Activated T-cell treated with anti-CD3 and anti-CD28 coated beads, Interleukin-2, amount 50 U/mL, for 4 hours (primary cell): ENCODE data around the gene ZBTB39. TPM values are rescaled to one million over a fixed set of nuclear protein-coding genes. Genes with fewer than 3 reads are reported as not detected.
"Not testable (repeated sequence)": the region's sequence is repeated elsewhere in the genome, so short reads cannot be mapped to it uniquely, and the experiment has no call there.

Source experiments
- ATAC-seq, 2 donors: fragments of 200-7000 bp; cut with Tn5 transposase; one replicate each; pipeline ENCODE4 v1.10.0; 2021
- DNase-seq: peaks from one replicate; pipeline ENCODE4 v3.0.0-alpha.2; 2020
- H3K27me3 Mint-ChIP-seq: one replicate; pipeline ENCODE4 v1.8.0; 2021; ENCODE audit warnings: low read depth, mixed read lengths
- H3K36me3 Mint-ChIP-seq: one replicate; pipeline ENCODE4 v1.8.0; 2022; ENCODE audit warnings: mixed read lengths; ENCODE audit not compliant: insufficient read depth
- H3K4me1 Mint-ChIP-seq: one replicate; pipeline ENCODE4 v1.8.0; 2021; ENCODE audit warnings: low read depth, mixed read lengths
- H3K4me3 Mint-ChIP-seq: one replicate; pipeline ENCODE4 v1.8.0; 2021; ENCODE audit warnings: mild to moderate bottlenecking, moderate library complexity, mixed read lengths
- H3K9me3 Mint-ChIP-seq: one replicate; pipeline ENCODE4 v1.8.0; 2021; ENCODE audit warnings: mixed read lengths
- total RNA-seq, 3 donors: library from RNA; stranded (reverse); gene quantifications; one replicate each; pipeline ENCODE4 v1.2.1, GENCODE V29; 2021

ZBTB39 gene, protein sequence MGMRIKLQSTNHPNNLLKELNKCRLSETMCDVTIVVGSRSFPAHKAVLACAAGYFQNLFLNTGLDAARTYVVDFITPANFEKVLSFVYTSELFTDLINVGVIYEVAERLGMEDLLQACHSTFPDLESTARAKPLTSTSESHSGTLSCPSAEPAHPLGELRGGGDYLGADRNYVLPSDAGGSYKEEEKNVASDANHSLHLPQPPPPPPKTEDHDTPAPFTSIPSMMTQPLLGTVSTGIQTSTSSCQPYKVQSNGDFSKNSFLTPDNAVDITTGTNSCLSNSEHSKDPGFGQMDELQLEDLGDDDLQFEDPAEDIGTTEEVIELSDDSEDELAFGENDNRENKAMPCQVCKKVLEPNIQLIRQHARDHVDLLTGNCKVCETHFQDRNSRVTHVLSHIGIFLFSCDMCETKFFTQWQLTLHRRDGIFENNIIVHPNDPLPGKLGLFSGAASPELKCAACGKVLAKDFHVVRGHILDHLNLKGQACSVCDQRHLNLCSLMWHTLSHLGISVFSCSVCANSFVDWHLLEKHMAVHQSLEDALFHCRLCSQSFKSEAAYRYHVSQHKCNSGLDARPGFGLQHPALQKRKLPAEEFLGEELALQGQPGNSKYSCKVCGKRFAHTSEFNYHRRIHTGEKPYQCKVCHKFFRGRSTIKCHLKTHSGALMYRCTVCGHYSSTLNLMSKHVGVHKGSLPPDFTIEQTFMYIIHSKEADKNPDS
- total RNA-seq, result 10 to 100 TPM in 1 of 3 donors, 1 to 10 TPM in 2; 9.5 to 10.6 (median 9.7) TPM

DNA sequence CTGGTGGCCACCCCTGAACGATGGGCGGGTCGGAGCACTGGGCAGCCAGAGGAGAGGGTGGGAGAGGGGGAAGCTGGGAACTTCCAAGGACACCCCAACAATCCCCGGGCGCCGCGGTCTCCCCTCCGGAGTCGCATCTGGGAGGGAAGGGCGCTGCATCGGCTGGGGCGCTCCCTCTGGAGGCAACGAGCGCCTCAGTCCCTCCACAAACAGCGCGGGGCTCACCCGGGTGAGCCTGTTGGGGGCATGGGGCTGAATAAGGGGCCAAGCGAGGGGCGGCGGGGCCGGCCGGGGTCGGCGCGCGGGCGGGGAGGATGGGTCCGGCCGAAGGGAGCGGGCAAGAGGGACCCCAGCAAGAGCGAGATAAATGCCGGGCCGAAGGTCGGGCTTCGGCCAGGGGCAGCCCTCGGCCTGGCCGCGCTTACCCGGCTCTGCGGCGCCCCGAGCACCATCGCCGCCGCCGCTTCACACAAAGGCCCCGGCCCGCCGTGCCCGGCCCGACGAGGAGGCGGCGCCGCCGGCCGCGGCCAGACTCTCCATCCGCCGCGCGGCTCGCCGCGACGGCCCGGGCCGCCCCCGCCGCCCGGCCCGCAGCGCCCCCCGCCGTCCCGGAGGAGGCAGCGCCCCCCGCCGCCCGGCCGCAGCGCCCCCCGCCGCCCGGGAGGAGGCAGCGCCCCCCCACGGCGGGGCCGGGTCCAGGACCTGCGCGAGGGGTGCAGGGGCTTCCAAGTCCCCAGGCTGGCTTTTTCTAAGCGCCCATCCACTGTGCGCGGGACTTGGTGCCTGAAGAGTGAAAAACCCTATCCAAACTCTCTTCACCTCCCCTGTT, at the start of gene ZBTB39:
TSS of gene ZBTB39 (minus strand) at position 567 of the 829 bp plus-strand sequence. CDS start 1,629 bp downstream, outside the sequence.
- H3K4me1 Mint-ChIP-seq, result peaks cover 58% of the 10 kb centered on the region
- H3K4me3 Mint-ChIP-seq, result peak within 1 kb of the TSS; percentile 95
- DNase-seq (peak; percentile 60), ATAC-seq (peak; percentile 80 to 82)
- no peaks in the 10 kb centered on the region for H3K9me3 Mint-ChIP-seq
- H3K36me3 Mint-ChIP-seq, result peaks cover 25% of the 10 kb centered on the region
- H3K27me3 Mint-ChIP-seq, result no peaks in the 10 kb centered on the region

DNA sequence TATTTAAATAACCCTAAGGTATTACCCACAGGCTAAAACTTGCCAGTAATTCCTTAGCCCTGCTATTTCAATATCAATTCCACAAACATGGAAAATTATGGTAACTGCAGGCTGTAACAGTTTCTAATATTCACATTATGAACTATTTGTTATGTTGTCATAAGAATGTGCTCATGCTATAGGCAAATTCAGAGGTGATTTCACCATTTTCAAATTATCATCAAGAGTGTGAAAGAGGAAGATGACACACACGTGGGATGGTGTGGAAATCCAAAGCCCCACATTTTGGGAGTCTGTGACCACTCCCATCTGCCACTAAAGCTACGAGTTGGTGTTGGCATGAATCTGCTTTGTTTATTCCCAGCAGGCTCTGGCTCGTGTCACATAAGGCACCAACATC, 49.5 kb upstream of the ZBTB39 start:
- DNase-seq (no peak), ATAC-seq (no peak)
- Mint-ChIP-seq H3K27me3 (no peaks in the 10 kb centered on the region), H3K4me1 (peaks cover 10% of the 10 kb centered on the region), H3K4me3 (no peak overlapping the region), H3K36me3 (peaks cover 29% of the 10 kb centered on the region), H3K9me3 (no peaks in the 10 kb centered on the region)

DNA sequence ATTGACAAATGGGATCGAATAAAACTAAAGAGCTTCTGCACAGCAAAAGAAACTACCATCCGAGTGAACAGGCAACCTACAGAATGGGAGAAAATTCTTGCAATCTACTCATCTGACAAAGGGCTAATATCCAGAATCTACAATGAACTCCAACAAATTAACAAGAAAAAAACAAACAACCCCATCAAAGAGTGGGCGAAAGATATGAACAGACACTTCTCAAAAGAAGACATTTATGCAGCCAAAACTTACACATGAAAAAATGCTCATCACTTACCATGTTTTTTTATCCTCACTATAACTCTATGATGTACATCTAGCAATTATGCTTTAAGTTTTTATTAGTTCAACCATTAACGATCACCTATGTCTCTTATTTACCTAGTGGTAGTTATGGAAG, 47.6 kb upstream of the ZBTB39 start:
- not testable (repeated sequence) for DNase-seq, ATAC-seq, H3K27me3 Mint-ChIP-seq, H3K4me1 Mint-ChIP-seq, H3K4me3 Mint-ChIP-seq, H3K9me3 Mint-ChIP-seq
- H3K36me3 Mint-ChIP-seq, result peaks cover 20% of the 10 kb centered on the region

DNA sequence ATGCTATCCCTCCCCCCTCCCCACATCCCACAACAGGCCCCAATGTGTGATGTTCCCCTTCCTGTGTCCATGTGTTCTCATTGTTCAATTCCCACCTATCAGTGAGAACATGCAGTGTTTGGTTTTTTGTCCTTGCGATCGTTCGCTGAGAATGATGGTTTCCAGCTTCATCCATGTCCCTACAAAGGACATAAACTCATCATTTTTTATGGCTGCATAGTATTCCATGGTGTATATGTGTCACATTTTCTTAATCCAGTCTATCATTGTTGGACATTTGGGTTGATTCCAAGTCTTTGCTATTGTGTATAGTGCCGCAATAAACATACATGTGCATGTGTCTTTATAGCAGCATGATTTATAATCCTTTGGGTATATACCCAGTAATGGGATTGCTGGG, 46.8 kb upstream of the ZBTB39 start:
- not testable (repeated sequence) for H3K4me1 Mint-ChIP-seq, ATAC-seq, H3K4me3 Mint-ChIP-seq, DNase-seq, H3K9me3 Mint-ChIP-seq, H3K27me3 Mint-ChIP-seq
- H3K36me3 Mint-ChIP-seq, result peaks cover 13% of the 10 kb centered on the region

DNA sequence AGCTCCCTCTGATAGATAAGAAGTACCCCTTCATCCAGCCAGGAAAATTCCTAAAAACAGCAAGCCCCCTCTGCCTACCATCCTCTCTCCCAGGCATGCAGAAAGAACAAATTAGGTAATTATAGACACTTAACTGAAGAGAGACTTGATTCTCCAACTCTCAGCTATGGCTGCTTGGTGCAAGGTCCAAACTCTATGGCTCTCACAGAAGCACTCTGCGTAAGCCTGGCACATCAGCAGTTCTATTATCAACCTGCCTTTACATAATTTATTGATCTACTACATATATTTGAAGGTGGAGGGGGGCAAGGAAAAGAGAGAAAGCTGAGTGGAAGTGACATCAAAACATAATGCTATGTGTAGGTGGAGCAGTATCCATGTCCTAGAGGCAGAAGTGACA, 44.7 kb upstream of the ZBTB39 start:
- no peaks in the 10 kb centered on the region for H3K27me3 Mint-ChIP-seq
- H3K36me3 Mint-ChIP-seq, result peaks cover under 1% of the 10 kb centered on the region
- ATAC-seq (no peak), DNase-seq (no peak)
- no peak overlapping the region for H3K4me3 Mint-ChIP-seq
- peaks cover 22% of the 10 kb centered on the region for H3K4me1 Mint-ChIP-seq
- no peaks in the 10 kb centered on the region for H3K9me3 Mint-ChIP-seq

DNA sequence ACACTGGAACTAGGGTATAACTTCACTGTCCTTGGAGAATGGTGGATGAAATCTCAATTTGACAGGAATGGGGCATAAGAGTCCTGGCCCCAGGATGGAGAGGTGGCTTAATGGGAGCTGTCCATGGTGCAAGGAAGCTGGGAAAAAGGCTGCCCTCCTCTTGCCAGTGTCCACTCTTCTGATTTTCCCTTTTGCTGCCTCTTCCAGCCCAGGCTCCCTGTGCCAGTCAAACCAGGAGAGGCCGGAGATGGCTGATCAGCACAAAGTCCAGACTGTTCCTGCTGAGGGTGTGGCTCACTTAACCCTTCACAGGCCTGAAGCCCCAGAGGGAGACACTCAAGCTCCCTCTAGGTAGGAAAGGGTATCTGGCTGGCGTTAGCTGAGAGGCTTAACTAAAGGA, 43.5 kb upstream of the ZBTB39 start, which contains the start of gene MYO1A:
TSS of gene MYO1A (minus strand) at position 240 of the 400 bp plus-strand sequence. CDS start 1,806 bp downstream, outside the sequence.
- ATAC-seq (no peak), DNase-seq (no peak)
- Mint-ChIP-seq H3K36me3 (no peaks in the 10 kb centered on the region), H3K27me3 (no peaks in the 10 kb centered on the region), H3K4me1 (peaks cover 25% of the 10 kb centered on the region), H3K4me3 (no peak within 1 kb of the TSS), H3K9me3 (no peaks in the 10 kb centered on the region)

DNA sequence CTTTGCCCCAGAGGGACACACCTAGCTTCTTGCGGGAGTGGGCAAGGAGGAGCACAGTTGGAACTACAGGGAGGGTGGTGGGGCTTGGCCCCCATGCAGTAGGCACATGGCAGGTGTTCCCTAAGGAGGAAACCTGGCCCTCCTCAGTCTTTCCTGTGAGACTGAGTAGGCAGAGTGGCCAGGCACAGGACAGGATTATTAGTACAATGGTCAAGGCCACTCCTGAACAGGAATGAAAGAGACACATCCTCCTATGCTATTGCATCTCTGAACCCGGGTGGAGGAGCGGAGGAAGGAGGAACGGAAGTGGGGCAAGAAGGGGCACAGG, 42.7 kb upstream of the ZBTB39 start:
- Mint-ChIP-seq H3K4me1 (peaks cover 25% of the 10 kb centered on the region), H3K9me3 (no peaks in the 10 kb centered on the region), H3K4me3 (no peak overlapping the region), H3K27me3 (no peaks in the 10 kb centered on the region), H3K36me3 (no peaks in the 10 kb centered on the region)
- ATAC-seq (no peak), DNase-seq (no peak)

DNA sequence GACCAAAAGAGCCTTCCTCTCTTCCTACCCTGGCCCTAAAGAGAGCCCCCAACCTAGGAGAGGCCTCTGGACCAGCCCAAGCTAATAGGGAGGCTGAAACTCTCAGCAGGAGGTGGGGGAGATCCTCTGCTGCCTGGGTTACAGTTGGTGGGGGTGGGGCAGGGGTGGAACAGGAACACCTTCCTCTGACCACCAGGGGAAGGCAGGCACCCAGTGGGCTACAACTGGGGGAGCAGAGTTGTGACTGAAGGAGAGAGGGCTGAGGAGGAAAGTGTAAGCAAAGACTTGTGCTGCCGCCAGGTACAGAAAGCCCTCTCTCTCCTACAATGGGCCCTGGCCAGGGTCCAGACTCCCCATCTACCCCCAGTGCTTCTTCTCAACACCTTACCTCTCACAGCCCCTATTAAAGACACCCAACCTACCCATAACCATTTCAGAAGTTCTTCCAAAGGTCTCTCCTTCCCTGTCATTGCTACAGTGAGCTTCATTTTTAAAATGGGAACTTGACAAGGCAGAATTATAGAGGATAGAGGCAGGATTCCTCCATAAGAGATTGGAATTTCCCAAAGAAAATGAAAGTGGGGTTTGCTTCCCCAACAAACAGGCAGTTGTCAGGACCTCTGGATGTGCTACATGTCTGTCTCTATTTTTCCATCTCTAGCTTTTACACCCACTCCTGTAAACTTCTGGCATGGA, 42.2 kb upstream of the ZBTB39 start:
- Mint-ChIP-seq H3K27me3 (no peaks in the 10 kb centered on the region), H3K9me3 (no peaks in the 10 kb centered on the region), H3K4me1 (peaks cover 25% of the 10 kb centered on the region), H3K36me3 (no peaks in the 10 kb centered on the region), H3K4me3 (no peak overlapping the region)
- no peak for ATAC-seq
- DNase-seq, result no peak

DNA sequence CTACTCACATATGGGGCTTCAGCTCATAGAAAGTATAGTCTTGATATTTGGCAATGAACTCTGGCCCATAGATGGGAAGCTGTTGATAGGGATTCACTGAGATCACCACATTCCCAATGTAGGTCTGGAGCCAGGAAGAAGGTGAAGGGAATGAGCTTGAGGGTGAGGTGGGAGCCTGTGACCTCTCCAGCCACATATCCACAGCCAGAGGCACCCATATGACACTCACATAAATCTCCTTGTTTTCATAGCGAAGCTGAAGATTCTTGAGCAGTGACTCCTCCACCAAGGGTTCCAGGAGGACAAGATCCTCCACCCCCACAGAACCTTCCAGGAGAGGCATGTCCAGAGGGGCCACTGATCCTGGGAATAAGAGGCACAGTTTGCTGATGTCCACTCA, 41.6 kb upstream of the ZBTB39 start:
- ATAC-seq (no peak), DNase-seq (no peak)
- H3K4me1 Mint-ChIP-seq, result peaks cover 25% of the 10 kb centered on the region
- no peak overlapping the region for H3K4me3 Mint-ChIP-seq
- H3K36me3 Mint-ChIP-seq, result no peaks in the 10 kb centered on the region
- H3K27me3 Mint-ChIP-seq, result no peaks in the 10 kb centered on the region
- H3K9me3 Mint-ChIP-seq, result no peaks in the 10 kb centered on the region

DNA sequence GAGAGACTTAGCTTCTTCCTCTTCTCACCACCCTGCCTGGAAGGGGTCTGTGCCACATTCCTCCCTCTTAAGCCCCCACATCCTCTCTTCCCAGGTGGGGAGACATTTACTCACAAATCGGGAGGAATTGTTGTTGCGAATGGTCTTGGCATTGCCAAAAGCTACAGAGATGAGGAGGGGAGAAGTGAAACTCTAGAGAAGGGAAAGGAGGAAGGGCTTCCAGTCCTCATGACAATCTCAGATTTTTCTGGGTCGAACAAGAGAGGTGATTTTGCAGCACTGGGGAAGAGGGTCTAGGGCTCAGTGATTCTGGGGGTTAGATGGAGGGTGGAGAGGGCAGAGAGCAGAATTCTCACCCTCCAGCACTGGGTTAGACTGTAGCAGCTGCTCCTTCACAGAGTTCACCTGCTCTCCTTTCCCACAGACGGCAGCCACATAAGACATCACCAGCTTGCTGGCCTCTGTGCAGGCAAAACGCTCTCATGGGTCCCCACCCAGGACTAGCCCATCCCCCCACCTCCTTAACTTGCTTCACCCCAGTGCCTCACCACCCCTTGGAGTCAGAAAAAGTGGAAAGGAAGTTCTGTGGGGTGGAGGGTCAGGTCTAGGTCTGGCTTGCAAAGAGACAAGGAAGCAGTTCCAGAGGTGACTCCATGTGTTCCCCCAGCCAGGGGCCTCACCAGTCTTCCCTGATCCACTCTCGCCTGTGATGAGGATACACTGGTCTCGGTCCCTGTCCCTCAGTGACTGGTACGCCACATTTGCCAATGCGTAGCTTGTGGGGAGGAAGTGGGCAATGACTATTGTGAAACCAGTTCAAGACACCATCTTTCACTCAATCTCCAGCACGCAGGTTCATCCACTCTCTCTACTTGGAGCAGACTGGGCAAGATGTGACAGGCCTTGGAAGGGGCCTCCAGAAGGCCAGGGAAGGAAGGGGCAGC, 40.9 kb upstream of the ZBTB39 start:
- ATAC-seq, result peak; percentile 90 to 91
- no peak for DNase-seq
- no peaks in the 10 kb centered on the region for H3K9me3 Mint-ChIP-seq
- no peak overlapping the region for H3K4me3 Mint-ChIP-seq
- peaks cover 25% of the 10 kb centered on the region for H3K4me1 Mint-ChIP-seq
- H3K27me3 Mint-ChIP-seq, result no peaks in the 10 kb centered on the region
- H3K36me3 Mint-ChIP-seq, result no peaks in the 10 kb centered on the region

DNA sequence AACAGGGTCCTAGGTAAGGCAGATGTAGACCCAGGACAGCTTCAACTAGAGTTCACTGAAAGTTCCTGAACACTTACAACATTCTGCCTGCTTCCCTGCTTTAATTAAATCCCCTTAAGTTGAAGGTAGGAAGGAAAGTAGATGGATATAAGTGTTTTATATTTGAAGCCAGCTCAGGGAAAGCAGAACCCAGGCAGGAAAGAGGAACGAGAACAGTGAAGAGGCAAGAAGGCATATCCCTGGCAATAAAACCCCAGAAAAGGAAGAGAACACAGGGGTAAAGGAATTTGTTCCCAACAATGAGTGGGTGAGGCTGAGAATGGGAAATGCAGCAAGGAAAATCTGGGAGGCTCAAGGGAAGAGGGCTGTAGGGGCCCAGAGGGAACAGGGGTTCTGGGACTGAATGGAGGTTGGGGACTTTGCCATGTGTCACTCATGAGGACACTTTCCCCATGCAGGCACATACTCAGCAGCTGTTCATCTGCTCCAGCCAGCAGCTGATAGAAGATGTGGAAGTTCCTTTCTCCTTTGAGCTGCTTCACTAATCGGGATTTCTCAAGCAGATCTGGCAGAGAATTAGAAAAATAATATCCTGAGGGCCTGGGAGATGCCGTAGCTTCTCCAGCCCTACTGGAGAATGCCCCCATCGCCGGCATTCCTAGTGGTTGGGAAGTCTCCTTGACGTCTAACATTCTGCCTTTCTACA, 39.9 kb upstream of the ZBTB39 start:
- Mint-ChIP-seq H3K4me1 (peaks cover 25% of the 10 kb centered on the region), H3K27me3 (no peaks in the 10 kb centered on the region), H3K9me3 (no peaks in the 10 kb centered on the region), H3K36me3 (no peaks in the 10 kb centered on the region), H3K4me3 (no peak overlapping the region)
- ATAC-seq, result no peak
- no peak for DNase-seq

DNA sequence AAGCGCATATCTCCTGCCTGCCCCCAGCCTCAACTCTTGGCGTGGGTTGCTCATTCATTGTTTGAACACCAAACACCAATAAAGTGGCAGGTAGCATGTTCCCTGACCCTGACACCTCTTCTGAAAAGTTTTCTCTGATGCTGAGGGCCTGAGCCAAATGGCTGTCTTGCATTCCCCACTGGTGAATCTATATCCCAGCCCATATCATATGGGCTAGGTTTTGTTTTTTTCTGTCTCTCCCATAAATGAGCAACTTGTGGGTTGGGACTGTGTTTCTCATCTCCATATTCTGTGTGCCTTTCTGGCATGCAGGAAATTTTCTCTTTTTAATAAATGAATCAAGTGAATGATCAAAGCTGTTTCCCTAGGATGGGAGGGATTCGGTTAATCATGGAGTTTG, 38.5 kb upstream of the ZBTB39 start:
- H3K27me3 Mint-ChIP-seq, result no peaks in the 10 kb centered on the region
- no peaks in the 10 kb centered on the region for H3K9me3 Mint-ChIP-seq
- ATAC-seq (no peak), DNase-seq (no peak)
- peaks cover 25% of the 10 kb centered on the region for H3K4me1 Mint-ChIP-seq
- no peaks in the 10 kb centered on the region for H3K36me3 Mint-ChIP-seq
- no peak overlapping the region for H3K4me3 Mint-ChIP-seq

DNA sequence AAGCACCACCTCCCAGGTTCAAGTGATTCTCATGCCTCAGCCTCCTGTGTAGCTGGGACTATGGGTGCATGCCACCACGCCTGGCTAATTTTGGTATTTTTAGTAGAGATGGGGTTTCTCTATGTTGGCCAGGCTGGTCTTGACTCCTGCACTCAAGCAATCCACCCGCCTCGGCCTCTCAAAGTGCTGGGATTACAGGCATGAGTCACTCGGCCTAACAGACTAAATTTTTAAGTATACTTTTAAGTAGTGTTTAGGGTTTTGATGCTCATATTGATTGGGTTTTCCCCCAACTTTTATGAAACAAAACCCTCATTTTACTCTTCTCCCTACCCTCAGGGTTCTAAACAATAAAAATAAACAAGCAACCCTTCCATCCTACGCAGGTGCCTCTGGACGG, 38.1 kb upstream of the ZBTB39 start:
- H3K4me1 Mint-ChIP-seq, result peaks cover 25% of the 10 kb centered on the region
- no peak for ATAC-seq
- no peaks in the 10 kb centered on the region for H3K36me3 Mint-ChIP-seq

More for the DNA sequence above, 38.1 kb upstream of the ZBTB39 start:
- H3K4me3 Mint-ChIP-seq, result no peak overlapping the region
- H3K9me3 Mint-ChIP-seq, result no peaks in the 10 kb centered on the region
- no peak for DNase-seq
- H3K27me3 Mint-ChIP-seq, result no peaks in the 10 kb centered on the region
